CD1c-positive myeloid dendritic cell (primary cell): Measurements from ENCODE around the gene ROR2.

ENCODE experiments used
- DNase-seq: peaks from one replicate; pipeline ENCODE4 v3.0.0-alpha.2; 2016; ENCODE audit errors: extremely low spot score

The ROR2 gene

DNA sequence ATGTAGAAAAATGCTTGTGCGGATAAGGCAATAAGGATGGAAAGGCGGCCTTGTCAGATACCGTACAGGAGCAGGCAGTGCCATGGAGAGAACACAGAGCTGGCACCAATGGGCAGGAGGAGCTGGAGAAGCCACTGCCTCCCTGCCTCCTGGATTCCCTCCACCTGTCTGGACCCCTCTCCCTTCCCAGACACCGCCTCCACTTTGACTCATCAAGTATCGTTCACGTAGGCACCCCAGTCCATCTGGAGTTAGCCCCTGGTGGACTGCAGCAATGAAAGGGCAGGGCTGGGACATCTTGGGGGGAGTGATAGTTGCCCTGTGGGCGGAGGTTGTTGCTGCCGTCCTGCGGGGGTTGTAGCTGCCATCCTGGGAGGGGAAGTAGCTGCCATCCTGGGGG is 232.0 kb downstream of the ROR2 start:
- DNase-seq = no peak

DNA sequence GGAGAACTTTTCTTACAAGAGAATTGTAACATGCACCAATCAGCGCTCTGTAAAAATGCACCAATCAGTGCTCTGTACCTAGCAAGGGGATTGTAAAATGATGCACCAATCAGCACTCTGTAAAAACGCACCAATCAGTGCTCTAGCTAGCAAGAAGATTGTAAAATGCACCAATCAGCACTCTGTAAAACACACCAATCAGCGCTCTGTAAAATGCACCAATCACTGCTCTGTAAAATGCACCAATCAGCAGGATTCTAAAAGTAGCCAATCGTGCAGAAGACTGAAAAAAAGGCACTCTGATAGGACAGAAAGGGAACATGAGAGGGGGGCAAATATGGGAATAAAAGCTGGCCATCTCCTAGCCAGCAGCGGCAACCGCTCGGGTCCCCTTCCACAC is 233.2 kb downstream of the ROR2 start:
- DNase-seq = no peak

DNA sequence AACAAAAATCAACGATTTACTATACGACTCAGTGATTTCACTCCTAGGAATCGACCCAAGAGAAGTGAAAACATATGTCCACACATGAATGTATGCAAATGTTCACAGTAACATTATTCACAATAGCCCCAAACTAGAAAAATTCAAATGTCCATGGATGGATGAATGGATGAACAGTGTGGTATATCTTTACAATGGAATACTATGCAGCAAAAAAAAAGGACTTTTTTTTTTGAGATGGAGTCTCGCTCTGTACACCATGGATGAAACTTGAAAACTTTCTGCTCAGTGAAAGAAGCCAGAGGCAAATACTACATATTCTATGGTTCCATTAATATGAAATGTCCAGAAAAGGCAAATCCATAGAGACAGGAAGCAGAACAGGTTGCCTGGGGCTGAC is 233.8 kb downstream of the ROR2 start:
- no peak for DNase-seq

DNA sequence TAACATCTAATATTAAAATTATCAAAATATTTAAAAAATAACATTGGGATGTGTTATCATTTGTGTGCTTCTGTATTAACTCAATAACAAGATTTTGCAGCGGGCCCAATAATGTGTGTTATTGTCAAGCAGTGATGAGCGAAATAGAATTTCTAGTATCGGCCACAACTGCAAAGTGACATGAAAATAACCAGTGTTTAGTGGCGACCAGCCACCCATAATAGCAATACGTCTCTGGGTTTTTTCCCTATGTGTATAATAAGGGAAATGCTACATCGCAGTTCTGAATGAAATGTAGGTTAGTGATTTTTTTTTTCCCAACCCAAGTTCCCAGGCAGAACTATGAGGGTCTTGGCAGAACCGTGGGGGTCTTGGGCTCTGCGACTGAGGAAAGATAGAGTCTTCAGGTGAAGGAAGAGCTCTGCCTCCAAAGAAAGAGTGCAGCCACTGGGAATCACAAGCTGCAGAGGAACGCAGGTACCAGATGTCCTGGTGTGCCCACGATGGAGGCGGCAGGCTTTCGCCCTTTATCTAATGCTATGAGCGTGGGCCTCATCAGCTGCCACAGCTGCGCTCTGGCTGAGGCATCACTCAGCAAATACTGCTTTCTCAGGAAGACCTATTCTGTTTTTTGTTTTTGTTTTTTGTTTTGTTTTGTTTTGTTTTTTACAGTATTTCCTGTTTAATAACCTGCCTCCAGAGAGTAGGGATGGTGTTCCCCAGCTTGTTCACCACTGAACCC is 235.0 kb downstream of the ROR2 start:
- no peak for DNase-seq

DNA sequence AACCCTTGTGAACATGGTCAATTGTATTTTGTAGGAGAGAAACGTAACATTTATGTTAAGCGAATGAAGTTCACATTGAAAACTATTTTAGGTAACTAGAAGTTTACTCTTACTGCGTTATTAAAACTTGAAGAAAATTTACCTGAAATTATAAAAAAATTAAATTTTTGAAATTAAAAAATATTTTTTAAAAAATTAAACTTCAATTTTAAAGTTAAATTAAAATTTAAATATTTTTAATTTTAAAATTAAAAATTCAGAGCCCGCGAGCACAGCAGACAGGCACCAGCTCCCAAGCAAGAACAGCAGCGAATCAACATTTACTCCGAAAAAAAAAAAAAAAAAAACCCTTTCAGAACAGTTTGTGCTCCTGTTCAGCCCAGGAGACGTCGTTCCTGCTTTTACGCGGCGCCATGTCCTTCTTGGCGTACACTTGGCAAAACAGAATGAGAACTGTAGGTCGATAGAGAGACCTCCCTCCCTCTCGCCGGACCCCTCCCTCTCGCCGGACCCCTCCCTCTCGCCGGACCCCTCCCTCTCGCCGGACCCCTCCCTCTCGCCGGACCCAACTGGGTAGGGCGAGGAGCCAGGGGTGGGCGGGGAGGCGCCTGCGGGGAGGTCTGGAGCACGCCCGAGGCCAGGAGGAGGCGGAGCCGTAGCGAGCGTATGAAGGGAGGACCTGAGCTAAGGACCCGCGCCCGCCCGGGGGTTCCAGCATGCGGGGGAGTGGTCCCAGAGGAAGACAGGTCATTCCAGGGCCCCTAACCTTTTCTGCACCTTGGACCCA is 235.8 kb downstream of the ROR2 start:
- DNase-seq = peak; percentile 30

DNA sequence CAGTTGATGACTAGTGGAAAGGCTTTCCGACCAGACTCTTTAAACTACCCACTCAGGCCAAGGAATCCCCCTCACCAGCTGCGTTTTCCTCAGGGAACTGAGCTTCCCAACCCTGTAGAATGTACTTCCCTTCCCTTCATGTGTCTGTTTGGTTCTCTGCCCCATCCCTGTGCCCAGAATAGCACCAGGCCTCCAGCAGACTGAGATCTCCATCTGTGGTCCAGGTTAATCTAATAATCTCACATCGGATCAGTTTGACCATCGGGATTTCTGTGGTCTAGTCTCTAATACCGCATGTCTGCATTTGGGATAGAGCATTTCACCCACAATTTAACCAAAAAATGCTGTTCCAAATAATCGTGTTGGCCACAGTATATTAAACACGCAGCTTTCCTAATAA is 237.2 kb downstream of the ROR2 start:
- no peak for DNase-seq

DNA sequence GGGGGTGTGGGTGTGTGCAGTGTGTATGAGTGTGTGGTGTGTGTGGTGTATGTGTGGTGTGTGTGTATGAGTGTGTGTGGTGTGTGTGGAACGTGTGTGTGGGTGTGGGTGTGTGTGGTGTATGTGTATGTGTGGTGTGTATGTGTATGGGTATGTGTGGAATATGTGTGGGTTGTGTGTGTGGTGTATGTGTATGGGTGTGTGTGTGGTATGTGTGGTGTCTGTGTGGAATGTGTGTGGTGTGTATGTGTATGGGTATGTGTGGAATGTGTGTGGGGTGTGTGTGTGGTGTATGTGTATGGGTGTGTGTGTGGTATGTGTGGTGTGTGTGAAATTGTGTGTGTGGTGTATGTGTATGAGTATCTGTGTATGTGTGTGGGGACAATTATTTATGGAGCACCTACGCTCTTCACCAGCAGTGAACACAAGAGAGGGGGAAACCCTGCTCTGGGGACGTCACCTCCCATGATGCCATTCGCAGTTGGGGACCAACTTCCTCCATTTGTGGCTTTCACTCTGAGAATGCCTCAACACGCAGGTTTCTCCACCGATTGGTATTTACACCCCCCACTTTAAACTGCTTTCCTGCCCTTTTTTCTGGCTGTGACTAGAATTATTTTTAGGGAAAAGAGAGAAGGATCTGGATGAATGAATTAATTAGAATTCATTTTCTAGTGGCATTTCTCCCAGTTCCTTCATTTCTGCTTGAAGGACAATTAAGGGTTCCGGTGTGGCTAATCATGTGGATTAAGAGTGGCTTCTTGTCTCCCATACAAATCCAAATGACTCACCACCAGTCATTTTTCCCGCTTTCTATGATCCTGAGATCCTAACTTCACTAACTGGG is 238.1 kb downstream of the ROR2 start:
- peak; percentile 88 for DNase-seq

DNA sequence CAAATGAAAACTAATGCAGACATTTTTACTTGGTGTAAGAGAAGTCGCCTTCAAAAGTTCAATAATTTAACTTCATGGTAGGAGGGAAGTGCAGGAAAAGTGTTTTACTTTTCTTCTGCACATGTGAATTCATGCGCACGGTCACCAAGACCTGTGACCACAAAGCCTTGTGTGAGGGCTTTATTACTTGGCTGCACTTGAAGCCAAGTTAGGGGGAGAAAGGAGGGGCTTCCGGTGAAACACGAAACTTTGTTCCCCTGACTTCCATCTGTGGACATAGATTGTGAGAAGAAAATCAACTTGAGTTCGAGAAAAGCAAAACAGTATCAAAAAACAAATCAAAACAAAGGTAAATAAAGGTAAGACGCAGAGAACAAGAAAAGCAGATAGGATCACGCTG is 239.9 kb downstream of the ROR2 start:
- no peak for DNase-seq

DNA sequence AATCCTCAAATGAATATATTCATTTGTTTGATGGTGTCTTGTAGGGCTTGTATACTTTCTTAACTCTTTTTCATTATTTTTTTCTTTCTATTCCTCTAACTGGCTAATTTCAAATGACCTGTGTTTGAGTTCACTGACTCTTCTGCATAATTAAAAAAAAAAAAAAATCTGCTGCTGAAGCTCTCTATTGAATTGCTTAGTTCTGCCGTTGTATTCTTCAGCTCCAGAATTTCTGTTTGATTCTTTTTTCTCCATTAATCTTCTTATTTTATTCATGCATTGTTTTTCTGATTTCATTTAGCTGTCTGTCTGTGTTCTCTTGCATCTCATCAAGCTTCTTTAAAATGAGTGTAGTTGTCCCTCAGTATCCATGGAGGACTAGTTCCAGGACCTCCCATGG is 244.6 kb downstream of the ROR2 start:
- DNase-seq = no peak

DNA sequence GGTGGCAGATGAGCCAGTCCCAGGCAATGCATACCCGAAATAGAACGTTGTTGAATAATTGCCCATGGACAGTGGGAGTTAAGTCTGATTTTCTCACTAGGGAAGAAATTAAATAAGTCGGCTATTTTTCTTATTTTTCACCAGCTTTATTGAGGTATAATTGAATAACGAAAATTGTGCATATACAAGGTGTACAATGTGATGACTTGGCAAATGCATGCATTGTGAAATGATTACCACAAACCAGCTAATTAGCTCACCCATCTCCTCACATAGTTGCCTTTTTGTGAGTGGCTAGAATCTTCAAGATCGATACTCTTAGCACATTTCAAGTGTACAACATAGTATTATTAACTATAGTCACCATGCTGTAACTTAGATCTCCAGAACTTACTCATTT is 249.6 kb downstream of the ROR2 start:
- no peak for DNase-seq

DNA sequence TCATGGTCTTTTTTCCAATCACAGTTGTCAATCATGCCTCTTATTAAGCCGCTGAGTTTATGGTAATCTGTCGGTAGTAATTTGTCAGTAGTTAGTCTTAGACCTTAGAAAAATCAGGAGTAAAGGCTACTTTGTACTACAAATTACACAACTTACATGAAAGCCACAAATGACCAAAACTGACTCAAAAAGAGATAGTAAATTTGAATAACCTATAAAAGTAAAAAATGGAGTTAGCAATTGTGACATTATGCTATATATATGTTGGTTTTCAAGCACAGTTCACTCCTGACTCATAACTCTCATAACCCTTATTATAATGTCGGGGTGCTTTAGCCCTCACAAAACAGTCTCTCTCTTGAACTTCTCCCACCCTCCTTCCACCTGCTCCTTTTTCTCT is 251.8 kb downstream of the ROR2 start:
- DNase-seq = no peak

DNA sequence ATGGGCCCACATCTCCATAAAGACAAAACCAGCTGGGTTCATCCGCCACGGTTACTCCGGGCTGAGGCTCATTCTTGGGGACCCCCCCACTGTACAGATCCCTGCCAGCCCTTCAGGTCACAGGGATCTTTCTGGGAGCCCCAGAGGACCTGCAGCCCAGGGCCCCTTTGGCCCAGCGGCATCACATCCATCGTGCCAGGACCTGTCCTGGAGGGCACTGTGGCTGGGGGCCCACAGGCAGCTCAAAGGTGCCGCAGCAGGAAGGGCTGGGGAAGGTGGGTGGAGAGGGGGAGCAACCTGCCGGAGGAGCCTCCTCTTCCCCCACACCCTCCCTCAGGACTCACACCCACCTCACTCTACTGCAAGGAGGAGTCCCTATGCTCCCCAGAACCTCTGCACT is 252.8 kb downstream of the ROR2 start:
- no peak for DNase-seq

DNA sequence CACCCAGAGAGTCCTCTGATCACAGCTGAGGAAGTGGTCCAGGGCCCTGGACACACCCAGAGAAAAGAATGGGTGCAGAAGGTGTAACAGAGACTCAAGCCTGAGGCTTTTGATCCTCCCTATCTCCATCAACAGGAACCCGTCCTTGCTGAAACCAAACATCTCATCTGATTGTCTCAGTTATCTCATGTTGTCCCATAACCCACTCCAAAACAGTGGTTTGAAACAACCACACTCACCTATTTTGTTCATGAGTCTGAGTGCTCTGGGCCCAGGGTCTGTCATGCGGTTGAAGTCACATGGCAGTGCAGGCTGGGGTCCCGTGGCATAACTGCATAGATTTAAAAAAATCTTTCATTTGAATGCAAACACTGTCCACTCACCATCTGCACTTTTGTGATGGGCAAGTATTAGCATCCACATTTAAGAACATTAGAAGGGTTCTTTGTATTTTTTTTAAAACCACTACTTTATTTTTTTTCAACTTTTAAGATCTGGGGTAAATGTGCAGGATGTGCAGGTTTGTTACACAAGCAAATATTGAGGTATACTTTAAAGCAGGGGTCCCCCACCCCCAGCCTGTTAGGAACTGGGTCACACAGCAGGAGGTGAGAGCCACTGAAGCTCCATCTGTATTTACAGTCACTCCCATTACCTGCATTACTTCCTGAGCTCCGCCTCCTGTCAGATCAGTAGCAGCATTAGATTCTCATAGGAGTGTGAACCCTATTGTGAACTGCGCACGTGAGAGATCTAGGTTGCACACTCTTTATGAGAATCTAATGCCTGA is 255.8 kb downstream of the ROR2 start:
- DNase-seq = no peak

DNA sequence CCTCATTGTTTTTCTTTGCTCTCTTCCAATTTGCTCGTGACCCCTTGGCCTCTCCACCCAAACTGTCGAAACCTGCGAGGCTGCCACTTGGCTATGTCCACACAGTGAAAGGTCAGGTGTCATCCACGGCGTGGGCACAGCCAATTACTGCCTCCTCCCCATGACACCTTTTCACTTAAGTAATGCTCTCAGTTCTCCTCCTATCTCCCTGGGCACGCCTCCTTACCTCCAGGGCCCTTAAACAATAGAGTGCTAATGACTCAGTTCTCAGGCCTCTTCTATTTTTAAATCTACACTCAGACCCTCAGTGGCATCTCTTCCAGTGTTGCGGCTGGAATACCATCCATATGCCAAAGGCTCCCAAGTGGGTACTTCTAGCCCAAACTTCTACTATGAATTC is 256.8 kb downstream of the ROR2 start:
- no peak for DNase-seq

DNA sequence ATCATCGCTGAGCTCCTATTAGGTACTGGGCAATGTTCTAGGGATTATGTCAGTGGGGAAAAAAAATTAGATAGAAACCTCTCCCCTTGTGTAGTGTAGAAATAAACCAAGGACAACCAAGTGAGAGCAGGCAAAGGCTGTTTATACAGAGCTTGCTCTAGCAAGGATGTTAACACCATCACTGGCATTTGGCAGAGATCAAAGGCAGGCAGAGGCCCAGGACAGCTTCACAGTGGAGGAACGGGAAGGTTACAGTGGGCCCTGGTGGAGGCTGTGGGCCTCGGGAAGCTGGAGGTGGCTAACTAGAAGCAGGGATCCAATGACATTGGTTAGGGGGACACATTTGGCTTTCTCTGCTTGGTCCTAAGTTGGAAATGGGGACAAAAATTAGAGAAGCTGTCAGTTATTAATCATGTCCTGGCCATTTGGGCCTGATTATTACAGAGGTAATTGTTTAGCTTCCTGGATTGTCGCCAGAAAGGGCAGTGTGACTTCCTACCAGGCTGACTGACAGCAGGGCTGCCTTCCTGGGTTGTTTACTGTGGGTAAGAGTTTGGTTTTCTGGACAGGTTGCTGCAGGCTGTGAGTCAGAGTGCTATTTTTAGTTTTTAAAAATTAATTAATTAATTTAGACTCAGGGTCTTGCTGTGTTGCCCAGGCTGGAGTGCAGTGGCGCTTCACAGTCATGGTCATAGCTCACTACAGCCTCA is 259.3 kb downstream of the ROR2 start:
- no peak for DNase-seq

DNA sequence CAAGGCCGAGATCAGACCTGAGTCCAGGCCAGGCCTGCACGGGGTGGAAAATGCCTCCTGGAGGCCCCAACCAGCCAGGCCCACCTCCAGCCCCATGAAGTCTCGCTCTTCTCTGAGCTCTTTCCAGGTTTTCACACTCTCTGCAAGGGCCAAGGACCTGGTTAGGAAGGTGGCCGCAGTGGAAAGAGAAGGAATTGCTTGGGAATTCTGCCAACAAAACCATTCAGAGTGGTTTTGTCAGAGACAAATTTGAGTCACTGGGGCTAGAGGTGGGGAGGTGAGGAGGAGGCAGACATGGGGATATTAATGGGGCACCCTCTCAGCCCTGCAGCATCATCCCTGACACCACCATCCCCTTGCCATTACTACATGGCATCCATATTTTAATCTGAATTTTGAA is 261.0 kb downstream of the ROR2 start:
- DNase-seq = no peak

DNA sequence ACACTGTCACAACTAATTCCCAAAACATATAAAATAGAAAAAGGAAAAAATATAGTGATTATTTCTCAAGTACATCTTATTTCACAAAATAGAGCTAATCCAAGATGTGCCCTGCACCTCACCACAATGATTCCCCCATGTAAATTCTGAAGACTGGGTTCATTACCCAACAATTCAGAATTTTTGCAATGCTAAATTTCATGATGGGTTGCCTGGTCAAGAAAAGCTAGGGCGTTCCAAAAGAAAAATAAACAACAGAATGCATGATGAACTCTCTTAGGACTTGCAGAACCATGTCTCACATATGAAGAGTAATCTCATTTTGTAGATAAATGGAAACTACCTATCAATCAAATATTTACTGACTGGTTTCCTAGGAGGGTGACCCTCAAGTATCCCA is 266.8 kb downstream of the ROR2 start:
- no peak for DNase-seq

DNA sequence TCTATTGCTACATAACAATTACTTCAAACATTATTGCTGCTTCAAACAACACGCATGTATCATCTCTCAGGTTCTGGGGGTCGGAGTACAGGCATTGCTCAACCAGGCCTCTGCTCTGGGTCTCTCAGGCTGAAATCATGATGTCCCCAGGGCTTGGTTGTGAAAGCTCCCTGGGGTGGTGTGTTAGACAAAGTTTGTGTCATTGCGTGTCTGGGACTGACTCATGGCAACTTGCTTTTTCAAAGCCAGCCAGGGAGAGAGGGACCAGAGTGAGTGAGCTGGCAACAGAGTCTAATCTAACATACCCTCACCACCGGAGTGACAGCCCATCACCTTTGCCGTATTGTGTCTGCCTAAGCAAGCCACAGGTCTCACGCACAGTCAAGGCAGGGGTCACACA is 267.2 kb downstream of the ROR2 start:
- DNase-seq = no peak

DNA sequence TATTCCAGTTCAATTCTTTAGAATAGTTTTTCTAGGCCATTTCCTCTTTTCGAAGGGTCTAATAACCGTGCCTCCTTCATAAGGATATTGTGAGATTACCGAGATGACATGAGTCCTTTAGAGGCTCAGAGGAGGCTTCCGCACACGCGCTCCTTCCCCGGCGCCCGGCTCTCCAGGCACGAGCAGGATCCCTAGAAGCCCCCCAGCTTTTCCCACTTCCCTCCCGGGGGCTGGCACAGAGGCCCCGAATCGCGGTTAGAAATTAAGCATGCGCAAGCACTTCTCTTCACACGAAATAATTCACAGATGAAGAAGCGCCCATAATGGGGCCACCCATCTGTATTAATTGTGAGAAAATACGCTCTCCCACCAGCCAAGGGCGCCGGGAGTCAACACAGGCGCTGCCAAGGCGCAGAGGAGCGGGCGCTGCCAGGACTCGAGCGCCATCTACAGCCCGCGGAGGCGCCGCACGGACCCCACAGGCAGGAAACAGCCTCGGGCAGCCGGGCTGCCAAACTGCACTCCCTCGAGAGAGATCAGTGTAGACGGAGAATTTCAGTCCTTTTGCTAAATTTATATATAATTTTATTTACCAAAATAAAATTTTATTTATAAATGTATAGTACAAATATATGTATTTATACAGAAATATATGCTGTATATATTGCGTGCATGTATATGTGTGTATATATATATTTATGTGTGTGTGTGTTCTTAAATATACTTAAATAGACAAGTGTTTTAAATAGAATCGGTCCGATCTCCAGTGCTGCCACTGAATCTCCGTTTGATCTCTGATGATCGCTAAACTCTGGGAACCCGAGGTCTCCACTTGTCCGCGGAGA is 268.3 kb downstream of the ROR2 start:
- peak; percentile 70 for DNase-seq

DNA sequence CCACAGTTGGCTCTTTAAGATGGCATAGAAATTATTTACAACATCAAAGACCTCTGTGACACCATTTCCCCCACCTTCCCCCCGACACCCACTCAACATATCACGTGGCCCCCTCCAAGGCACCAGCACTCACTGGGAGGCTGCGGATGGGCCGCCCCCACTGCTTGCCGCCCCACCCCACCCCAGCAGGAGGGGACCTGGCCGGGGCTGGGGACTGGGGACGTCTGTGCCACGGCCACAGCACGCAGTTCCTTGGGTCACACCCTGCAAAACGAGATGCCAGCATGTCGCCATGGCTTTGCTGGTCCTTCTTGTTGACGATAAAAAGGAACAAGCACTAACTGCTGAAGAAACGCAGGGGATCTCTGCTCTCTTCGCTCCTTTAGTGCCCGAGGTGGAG is 269.0 kb downstream of the ROR2 start:
- DNase-seq = no peak
